H7 (cell line): Measurements from ENCODE around the gene SH3BGR. TPM values are rescaled to one million over a fixed set of nuclear protein-coding genes. Genes with fewer than 3 reads are reported as not detected.

Experiments
- DNase-seq: peaks from one replicate; pipeline ENCODE4 v3.0.0; 2012
- H3K27me3 ChIP-seq: 2 replicates; pipeline ENCODE4 v1.6.0; 2011; ENCODE audit warnings: mild to moderate bottlenecking, low read length; ENCODE audit not compliant: control insufficient read depth, insufficient read depth
- H3K36me3 ChIP-seq: replicated peaks from 2 replicates; pipeline ENCODE4 v1.5.1; 2011; ENCODE audit warnings: low read length; ENCODE audit not compliant: control insufficient read depth, insufficient read depth
- H3K4me3 ChIP-seq: 2 replicates; pipeline ENCODE4 v1.5.1; 2011; ENCODE audit warnings: low read depth, mild to moderate bottlenecking, control low read depth, low read length, moderate library complexity; ENCODE audit not compliant: insufficient read depth
- total RNA-seq: library from RNA; depleted of rRNA; stranded (reverse); fragments of >200 nt; shearing (Covaris generic); gene quantifications from 2 replicates; pipeline ENCODE4 v1.2.3, GENCODE V29; 2014

SH3BGR gene
- total RNA-seq, 1 experiment from 2014 or later, result 1.6 TPM

- no peak for DNase-seq
- no peaks in the 10 kb centered on the region for H3K27me3 ChIP-seq
These were observed 4.5 kb upstream of the SH3BGR start for GRCh38 chr21:39447264-39447663.

GRCh38 chr21:39452207-39452969 lies 618 bp downstream of the SH3BGR start:
- peak overlapping the region; percentile 14; the same call in 1 of the 2 replicates for H3K4me3 ChIP-seq

More at GRCh38 chr21:39447264-39447663, 4.5 kb upstream of the SH3BGR start:
- Histone ChIP-seq H3K4me3 (no peak overlapping the region), H3K36me3 (no peaks in the 10 kb centered on the region)

GRCh38 chr21:39452970-39453342 lies 1.2 kb downstream of the SH3BGR start:
- Histone ChIP-seq H3K4me3 (no peak overlapping the region), H3K36me3 (no peaks in the 10 kb centered on the region), H3K27me3 (no peaks in the 10 kb centered on the region)
- no peak for DNase-seq

More at GRCh38 chr21:39452207-39452969, 618 bp downstream of the SH3BGR start:
- DNase-seq, result no peak
- Histone ChIP-seq H3K36me3 (no peaks in the 10 kb centered on the region), H3K27me3 (no peaks in the 10 kb centered on the region)

- H3K4me3 ChIP-seq, result no peak overlapping the region
- no peak for DNase-seq
- H3K27me3 ChIP-seq, result no peaks in the 10 kb centered on the region
- H3K36me3 ChIP-seq, result no peaks in the 10 kb centered on the region
These were observed 1.9 kb downstream of the SH3BGR start for GRCh38 chr21:39453571-39454179.

- Histone ChIP-seq H3K4me3 (no peak overlapping the region), H3K36me3 (no peaks in the 10 kb centered on the region), H3K27me3 (no peaks in the 10 kb centered on the region)
- no peak for DNase-seq
These were observed 3.3 kb downstream of the SH3BGR start for GRCh38 chr21:39454949-39455668.

GRCh38 chr21:39456665-39457064 lies 4.9 kb downstream of the SH3BGR start:
- Histone ChIP-seq H3K27me3 (no peaks in the 10 kb centered on the region), H3K36me3 (no peaks in the 10 kb centered on the region), H3K4me3 (no peak overlapping the region)
- peak; percentile 26 for DNase-seq

GRCh38 chr21:39461419-39461818 lies 9.6 kb downstream of the SH3BGR start:
- Histone ChIP-seq H3K36me3 (no peaks in the 10 kb centered on the region), H3K27me3 (no peaks in the 10 kb centered on the region), H3K4me3 (no peak overlapping the region)
- no peak for DNase-seq

- H3K27me3 ChIP-seq, result no peaks in the 10 kb centered on the region
- no peak overlapping the region for H3K4me3 ChIP-seq
- no peak for DNase-seq
- H3K36me3 ChIP-seq, result no peaks in the 10 kb centered on the region
These were observed 11.5 kb downstream of the SH3BGR start for GRCh38 chr21:39463308-39463707.

- H3K27me3 ChIP-seq, result no peaks in the 10 kb centered on the region
- no peak for DNase-seq
- H3K4me3 ChIP-seq, result no peak overlapping the region
- H3K36me3 ChIP-seq, result no peaks in the 10 kb centered on the region
These were observed 14.8 kb downstream of the SH3BGR start for GRCh38 chr21:39466584-39466983.

- Histone ChIP-seq H3K27me3 (no peaks in the 10 kb centered on the region), H3K4me3 (no peak overlapping the region), H3K36me3 (no peaks in the 10 kb centered on the region)
- no peak for DNase-seq
These were observed 16.0 kb downstream of the SH3BGR start for GRCh38 chr21:39467746-39468145.

GRCh38 chr21:39468559-39468958 lies 16.8 kb downstream of the SH3BGR start:
- DNase-seq, result no peak
- no peak overlapping the region for H3K4me3 ChIP-seq
- H3K27me3 ChIP-seq, result no peaks in the 10 kb centered on the region

GRCh38 chr21:39471598-39471997 lies 19.8 kb downstream of the SH3BGR start:
- DNase-seq, result no peak
- H3K27me3 ChIP-seq, result no peaks in the 10 kb centered on the region
- H3K4me3 ChIP-seq, result no peak overlapping the region
- H3K36me3 ChIP-seq, result no peaks in the 10 kb centered on the region

More at GRCh38 chr21:39468559-39468958, 16.8 kb downstream of the SH3BGR start:
- no peaks in the 10 kb centered on the region for H3K36me3 ChIP-seq

- no peaks in the 10 kb centered on the region for H3K27me3 ChIP-seq
- H3K4me3 ChIP-seq, result no peak overlapping the region
- H3K36me3 ChIP-seq, result no peaks in the 10 kb centered on the region
- DNase-seq, result no peak
These were observed 21.0 kb downstream of the SH3BGR start for GRCh38 chr21:39472786-39473185.

GRCh38 chr21:39474611-39475010 lies 22.8 kb downstream of the SH3BGR start:
- DNase-seq, result no peak
- no peaks in the 10 kb centered on the region for H3K27me3 ChIP-seq
- no peaks in the 10 kb centered on the region for H3K36me3 ChIP-seq
- H3K4me3 ChIP-seq, result no peak overlapping the region
